Fibroblast of the conjunctiva (primary cell): ENCODE measurements around the gene EHMT1.

Source experiments
- DNase-seq: peaks from one replicate; pipeline ENCODE4 v3.0.0-alpha.2; 2010; ENCODE audit warnings: low read depth

The EHMT1 gene

DNA sequence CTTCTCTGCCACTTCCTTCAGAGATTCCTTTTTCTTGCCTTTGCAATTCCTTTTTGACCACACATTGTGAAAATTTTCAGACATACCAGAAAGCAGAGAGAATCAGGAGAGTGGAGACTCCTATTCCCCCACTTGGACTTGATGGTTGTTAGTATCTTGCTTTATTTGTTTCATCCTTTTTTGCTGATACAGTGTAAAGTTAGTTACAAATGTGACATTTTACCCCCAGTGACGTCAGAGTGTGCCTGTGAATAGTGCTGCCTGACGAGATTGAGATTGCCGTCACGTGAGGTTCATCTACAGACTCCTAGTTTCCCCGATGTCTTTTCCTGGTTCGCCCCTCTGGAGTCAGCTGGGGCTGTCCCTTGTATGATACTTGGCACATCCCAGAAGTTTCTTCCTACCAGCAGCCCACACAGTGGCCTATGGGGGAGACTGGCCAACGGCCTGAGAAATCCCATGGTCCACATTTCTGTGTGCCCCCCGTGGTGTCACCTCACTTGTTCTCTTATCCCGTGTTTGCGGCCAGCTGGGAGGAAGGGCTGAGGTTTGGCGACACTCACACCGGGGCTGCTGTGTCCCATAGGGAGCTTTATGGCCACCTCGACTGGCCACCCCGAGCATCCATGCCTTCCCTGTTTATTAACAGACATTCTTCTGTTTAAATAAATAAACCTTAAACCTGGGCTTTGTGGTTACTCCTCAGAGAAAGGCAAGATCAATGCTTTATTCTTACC is 210.6 kb downstream of the EHMT1 start:
- no peak for DNase-seq

DNA sequence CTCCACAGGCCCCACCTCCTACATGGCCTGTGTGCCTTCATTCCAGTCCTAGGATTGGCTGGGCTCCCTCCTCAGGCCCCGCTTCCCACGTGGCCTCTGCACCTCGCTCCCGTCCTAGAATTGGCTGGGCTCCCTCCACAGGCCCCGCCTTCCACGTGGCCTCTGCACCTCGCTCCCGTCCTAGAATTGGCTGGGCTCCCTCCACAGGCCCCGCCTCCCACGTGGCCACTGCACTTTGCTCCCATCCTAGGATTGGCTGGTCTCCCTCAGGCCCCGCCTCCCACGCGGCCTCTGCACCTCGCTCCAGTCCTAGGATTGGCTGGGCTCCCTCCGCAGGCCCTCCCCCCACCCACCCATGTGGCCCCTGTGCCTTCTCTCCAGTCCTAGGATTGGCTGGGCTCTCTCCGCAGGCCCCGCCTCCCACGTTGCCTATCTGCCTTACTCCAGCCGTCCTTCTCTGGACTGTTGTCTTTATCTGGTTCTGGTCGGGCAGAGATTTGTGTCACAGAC is 213.4 kb downstream of the EHMT1 start:
- DNase-seq = no peak

DNA sequence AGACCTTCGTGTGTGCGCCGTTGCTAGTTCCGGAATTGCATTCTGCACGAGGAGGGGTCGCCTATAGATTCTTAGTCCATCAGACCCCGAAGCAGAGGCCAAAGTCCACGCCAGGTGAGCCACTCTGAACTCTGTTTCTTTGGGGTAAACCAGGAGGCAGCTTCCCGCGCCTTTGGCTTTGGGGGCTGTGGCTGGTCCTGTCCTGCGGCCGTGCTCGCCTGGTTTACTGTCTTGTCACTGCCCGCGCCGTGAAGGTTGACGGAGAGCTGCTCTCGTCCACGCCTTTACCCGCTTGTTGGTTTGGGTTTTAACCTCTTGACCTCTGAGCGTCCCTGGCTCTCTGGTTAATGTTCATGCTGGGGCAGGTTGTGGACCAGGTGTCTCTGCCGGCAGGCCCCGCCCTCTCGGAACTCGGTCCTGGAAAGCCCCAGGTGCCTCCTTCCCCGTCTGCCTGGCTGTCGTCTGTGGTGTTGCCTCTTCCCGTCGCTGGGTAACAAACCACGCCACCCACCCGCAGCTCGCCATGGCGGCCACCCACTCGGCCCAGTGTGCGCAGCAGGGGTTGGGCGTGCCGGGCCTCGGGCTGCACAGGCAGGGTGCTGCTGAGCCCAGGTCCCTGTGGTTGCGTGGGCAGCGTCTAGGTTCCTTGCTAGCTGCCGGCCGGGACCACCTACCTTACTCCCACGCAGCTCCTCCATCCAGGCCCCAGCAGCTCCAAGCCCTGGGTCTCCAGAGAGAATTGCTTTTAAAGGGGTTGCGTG is 214.2 kb downstream of the EHMT1 start:
- no peak for DNase-seq

DNA sequence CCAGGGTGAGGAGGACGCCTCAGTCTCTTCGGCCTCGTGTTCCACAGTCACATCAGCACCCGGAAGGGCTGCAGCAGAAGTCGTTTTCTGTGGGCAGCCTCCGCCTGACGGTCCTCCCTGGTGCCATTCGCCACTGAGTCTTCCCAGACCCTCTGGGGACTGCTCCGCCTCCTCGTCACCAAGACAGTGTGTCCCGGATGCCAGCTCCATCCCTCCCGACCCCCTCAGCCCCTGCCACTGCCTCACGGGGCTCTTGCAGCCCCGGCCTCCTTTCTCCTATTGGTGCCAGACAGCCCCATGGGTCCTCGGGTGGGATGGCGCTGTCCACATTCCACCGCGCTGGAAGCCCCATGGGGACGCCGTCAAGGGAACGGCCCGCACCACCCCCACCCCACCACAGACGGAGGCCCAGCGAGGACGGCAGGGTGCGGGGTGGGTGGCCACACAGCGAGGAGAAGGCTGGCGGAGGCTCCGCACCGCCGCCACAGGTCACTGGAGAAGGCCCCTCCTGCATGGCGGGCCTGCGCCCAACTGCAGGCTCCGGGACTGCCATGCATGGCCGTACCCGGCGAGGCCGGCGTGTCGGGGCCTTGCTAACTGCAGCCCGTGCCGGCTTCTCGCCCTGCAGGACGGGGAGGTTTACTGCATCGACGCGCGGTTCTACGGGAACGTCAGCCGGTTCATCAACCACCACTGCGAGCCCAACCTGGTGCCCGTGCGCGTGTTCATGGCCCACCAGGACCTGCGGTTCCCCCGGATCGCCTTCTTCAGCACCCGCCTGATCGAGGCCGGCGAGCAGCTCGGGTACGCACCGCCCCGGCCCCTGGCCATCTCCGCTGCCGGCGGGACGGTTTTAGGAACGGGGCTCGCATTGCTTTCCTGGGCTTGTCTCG is 215.2 kb downstream of the EHMT1 start:
- no peak for DNase-seq

DNA sequence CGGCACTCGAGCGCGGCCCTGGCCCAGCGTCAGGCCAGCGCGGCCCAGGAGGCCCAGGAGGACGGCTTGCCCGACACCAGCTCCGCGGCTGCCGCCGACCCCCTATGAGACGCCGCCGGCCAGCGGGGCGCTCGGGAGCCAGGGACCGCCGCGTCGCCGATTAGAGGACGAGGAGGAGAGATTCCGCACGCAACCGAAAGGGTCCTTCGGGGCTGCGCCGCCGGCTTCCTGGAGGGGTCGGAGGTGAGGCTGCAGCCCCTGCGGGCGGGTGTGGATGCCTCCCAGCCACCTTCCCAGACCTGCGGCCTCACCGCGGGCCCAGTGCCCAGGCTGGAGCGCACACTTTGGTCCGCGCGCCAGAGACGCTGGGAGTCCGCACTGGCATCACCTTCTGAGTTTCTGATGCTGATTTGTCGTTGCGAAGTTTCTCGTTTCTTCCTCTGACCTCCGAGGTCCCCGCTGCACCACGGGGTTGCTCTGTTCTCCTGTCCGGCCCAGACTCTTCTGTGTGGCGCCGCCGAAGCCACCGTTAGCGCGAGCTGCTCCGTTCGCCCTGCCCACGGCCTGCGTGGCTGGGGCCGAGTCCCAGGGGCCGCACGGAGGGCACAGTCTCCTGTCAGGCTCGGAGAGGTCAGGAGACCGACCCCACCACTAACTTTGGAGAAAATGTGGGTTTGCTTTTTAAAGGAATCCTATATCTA is 216.2 kb downstream of the EHMT1 start:
- no peak for DNase-seq

DNA sequence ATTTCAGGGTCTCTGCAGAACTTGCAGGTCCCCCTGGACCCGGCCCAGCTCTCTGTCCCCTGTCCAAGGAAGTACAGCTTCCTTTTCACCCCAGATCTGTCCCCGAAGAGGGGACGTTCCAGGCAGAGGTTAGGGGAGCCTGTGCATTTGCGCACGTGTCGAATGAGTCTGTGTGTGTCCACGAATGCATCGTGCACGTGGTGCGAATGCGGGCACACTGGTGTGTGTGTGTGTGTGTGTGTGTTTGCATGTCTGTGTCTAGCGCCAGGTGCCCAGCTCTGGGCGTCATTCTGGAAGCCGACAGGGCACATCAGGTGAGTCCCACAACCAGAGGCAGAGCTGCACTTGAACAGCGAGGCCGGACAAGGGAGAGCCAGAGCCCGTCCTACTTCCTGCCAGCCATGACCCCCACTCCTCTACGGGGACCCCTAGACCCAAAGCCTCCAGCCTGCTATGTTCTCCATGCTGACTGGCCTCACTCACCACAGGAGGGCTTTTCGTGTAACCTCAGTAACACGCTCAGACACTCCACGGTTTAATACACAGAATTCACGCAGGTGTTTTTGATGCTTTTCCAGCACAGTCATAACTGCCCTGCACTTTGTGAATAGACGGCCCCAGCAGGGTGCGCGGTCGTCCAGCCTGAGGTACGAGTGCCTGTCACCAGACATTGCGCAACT is 217.5 kb downstream of the EHMT1 start:
- no peak for DNase-seq

DNA sequence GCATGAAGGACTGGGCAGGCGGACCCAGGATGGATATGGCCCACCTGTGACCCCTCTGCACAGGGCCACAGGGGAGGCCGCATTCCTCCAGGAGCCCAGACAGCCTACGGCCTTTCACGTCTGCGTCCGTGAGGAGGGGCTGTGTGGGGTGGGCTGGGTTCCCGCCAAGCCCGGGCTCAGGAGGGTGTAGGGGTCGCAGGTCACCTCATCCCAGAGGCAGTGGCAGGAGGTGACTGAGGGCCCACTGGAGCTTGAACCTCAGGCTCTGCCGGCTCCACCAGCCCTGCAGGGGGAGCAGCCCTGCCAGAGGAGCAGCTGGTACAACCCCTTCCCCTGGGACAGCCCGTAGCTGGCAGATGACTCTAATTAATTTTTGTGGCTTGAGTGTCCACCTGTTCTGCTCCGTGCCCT is 218.0 kb downstream of the EHMT1 start:
- no peak for DNase-seq

DNA sequence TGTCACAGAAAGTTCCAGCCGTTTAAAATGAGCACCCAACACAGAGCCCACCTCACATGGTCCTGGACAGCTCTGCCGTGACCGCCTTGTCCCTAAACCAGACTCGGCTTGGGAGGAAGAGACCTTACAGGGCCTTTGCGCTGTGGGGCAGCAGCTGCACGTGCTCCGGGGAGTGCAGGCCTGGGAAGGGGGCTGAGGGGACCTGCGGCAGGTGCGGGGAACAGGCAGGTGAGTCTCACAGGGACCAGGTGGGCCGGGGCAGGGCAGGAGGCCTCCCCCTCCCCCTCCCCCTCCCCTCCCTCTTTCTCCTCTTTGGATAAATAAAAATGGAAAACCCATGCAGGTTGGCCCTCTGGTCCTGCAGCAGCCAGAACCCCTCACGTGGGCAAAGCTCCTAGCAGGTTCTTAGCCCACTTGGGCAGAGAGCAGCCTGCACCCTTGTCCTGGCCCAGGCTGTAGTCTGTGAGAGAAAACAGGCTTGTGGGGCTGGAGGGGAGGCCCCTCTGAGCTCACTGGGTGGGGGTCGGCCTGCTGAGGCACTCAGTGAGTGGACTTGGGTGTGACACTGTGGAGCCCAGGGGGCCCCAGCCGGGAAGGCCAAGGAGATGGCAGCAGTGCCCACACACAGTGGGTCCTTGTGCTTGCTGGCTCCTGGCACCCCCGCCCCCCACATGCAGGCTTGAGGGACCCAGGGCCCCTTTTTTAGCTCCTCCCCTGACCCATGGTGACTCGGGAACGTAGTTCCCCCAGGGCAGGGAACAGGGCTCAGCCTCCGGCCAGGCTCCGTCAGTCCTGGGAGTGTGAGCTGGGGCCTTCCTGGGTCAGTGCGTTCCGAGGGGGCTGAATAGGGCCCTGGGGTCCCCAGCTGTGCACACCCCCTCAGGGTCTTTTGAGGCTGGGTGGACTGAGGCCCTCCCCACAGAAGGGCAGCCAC is 218.8 kb downstream of the EHMT1 start:
- no peak for DNase-seq

DNA sequence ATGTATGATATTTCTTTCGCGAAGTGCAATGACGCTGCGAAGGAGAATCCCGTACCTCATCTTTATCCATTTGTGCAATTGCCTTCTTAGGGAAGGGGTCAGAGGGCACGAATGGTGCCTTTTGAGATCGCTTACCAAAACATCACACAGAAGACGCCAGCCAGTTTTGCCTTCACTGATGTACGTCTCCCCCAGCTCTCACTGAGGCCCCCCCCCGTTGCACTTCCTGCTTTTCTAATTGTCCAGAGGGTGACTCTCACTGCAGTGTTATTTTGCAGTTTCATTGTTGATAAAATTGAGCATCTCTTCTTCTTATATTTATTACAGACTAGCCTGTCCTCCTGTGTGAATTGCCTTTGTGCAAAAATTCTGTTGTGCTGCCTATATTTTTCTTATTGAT is 219.8 kb downstream of the EHMT1 start:
- DNase-seq = no peak

DNA sequence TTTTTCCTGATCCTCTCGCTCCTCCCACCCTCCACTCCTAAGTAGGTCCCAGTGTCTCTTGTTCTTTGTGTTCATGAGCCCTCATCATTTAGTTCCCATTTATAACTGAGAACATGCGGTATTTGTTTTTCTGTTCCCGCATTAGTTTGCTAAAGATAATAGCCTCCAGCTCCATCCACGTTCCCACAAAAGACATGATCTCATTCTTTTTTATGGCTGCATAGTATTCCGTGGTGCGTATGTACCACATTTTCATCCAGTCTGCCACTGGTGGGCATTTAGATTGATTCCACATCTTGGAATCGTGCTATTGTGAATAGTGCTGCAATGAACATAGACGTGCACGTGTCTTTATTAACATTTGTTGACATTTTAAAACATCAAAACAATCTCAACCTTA is 224.6 kb downstream of the EHMT1 start:
- no peak for DNase-seq

DNA sequence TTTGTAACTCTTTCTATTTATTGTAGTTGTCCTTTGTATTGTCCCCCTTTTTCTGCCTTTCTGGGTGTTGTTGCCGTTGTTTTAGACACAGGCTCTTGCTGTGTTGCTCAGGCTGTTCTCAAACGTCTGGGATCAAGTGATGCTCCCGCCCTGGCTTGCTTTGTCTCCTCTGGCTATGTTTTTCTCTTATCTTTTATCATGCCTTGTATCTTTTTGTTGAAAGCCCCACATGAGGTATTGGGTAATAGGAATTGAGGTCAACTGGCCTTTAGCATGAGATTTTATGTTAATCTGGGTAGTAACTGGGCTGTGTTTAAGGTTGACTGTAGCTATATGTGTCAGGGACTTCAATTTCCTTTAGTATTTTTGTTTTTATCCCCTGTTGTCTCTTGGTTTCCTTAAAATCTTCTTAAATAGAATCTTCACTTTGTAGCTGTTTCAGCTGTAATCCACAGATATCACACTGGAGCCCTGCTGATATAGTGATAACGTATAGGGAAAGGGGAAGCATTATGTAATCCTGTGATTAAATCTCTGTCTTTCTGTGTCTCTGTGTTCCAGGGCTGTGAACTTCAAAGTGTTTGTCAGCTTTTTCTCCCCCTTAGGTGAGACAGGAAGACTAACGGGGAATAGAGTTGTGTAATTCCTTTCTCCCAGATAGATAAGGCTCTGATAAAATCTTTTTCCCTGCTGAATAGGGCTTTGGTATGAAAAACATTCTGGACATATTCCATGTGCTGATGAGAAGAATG is 232.9 kb downstream of the EHMT1 start:
- no peak for DNase-seq

DNA sequence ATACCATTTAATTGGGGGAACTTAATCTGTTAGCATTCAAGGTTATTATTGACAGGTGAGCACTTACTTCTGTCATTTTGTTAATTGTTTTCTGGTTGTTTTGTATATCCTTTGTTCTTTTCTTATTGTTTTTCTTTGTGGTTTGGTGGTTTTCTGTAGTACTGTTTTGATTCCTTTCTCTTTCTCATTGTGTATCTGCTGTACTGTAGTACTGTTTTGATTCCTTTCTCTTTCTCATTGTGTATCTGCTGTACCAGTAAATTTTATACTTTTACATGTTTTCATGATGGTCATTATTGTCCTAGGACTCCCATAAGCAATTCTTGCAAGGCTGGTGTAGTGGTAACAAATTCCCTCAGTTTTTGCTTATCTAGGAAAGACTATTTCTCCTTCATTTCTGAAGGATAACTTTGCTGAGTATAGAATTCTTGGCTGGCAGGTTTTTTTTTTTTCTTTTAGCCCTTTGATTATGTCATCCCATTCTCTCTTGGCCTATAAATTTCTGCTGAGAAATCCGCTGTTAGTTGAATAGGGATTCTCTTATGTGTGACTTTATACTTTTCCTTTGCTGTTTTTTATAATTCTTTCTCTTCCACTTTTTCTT is 234.7 kb downstream of the EHMT1 start:
- no peak for DNase-seq

DNA sequence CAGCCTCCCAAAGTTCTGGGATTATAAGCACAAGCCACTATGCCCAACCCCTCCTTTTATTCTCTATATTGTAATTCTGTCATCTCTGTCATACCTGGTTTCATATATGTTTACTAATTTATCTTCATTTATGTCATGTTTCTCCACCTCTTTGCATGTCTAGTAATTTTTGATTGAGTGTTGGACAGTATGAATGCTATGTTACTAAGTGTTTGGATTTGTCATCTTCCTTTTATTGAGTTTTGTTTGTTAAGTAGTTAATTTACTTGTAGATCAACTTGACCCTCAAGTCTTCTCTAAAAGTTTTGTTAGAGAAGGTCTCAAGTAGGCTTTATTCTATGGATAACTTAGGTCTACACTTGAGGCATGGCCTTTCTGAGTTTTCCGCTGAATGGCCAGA is 241.6 kb downstream of the EHMT1 start:
- DNase-seq = no peak

DNA sequence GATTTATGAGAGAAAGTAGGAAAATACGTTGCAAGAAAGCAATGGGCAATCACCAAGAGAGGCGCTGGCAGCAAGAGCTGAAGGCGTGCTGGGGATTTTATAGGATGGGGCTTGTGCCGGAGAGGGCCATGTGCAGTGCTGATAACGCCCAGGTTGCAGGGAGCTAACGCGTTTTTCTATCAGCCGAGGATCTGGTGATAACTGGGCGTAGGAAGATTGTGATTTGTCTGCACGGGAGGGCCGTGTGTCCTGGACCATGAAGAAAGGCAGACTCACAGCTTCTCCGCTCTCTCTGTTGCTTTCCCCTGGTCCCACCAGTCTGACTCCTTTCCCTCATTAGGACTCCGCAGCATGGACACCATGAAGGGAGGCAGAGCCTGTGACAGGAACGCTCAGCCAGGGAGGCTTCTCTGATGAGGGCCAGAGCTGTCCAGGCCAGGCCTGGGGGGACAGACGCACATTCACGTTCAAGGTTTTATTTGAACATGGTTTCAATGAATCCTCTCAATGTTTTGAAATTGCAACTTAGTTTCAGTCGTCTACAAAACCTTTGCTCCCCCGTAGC is 246.9 kb downstream of the EHMT1 start:
- no peak for DNase-seq

DNA sequence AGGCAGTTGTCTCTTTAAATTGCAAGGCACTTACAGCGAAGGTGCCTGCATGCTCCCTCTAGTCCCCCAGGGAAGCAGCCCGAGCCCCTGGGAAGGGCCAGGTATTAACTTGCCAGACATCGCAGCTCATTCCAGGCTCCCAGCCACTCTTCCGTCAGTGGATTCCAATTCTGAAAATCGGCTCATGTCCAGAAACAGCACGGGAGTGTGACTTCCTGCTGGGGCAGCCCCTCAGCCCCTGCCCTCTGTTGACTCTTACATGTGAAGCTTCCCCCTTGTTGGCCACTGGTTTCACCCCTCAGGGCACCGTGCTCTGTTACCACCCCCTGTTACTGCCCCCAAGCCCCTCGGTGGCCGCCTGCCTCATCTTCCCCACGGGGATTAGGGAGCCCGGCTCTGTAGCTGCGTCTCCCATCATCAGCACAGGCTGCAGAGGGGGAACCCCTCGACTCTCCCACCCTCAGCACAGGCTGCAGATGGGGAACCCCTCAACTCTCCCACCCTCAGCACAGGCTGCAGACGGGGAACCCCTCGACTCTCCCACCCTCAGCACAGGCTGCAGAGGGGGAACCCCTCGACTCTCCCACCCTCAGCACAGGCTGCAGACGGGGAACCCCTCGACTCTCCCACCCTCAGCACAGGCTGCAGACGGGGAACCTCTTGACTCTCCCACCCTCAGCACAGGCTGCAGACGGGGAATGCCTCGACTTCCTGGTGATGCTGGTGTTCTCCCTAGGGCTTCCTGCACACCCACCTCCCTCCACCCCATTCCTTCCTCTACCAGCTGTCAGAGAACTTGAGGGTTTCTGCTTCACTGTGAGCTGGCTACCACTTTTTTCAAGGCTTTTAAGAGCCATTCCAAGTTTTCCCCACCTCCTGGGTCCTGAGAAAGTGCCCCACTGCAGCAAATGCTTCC is 247.7 kb downstream of the EHMT1 start:
- no peak for DNase-seq

DNA sequence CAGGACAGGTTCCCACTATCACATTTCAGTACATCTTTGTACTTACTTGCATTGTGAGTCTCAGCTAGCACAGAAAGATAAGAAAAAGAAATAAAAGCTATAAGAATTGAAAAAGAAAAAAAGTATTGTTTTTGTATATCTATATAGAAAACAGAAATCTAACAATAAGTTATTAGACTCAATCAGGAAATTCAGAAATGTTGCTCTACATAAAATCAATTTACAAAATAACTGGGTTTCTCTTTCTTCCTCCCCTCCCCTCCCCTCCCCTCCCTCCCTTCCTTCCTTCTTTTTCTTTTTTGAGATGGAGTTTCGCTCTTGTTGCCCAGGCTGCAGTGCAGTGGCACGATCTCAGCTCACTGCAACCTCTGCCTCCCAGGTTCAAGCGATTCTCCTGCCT is 251.6 kb downstream of the EHMT1 start:
- DNase-seq = no peak

DNA sequence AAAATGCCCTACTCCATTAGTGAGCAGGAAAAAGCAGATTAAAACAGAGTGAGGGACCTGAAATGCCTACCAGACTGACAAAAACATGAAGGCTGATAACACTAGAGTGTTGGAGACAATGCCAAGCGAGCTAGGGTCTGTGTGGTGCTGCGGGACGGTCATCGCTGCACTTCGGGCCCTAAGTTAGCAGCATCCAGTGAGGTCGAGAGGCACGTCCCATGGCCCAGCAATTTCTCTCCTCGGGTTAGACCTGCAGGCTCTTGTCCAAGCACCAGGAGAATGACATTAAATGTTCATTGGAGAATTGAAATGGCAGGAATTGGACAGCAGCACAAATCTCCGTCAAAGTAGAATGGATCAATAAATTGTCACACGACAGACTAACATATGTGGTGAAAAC is 253.5 kb downstream of the EHMT1 start:
- no peak for DNase-seq

DNA sequence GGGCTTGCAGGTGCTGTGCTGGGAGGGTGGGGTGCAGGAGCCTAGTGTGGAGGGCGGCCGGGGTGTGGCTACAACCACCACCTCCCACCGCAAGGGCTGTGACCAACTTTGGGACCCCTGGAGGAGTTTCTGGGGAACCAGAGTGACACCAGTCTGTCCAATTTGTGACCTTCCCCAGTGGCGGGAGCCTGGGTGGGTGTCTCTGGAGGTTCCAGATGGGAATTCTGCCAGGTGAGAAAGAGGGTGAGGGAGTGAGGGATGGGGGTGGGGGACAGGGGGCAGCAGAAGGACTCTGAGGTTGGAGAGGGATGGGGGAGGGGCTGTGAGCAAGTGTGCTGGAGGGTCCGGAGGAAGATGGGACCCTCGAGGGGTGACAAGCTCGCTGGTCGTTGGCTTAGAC is 254.6 kb downstream of the EHMT1 start:
- no peak for DNase-seq
